H9 (cell line): ENCODE results near the gene SLC38A11. TPM values are rescaled to one million over a fixed set of nuclear protein-coding genes. Genes with fewer than 3 reads are reported as not detected.

Source experiments
- DNase-seq: peaks from one replicate; pipeline ENCODE4 v3.0.0-alpha.2; 2017
- H2AFZ ChIP-seq: one replicate; pipeline ENCODE4 v1.6.1; 2013; ENCODE audit warnings: mild to moderate bottlenecking, low read length, control low read depth, moderate library complexity
- H2AK5ac ChIP-seq: 2 replicates; pipeline ENCODE4 v1.6.1; 2013; ENCODE audit warnings: low read length, control low read depth, mixed read lengths; ENCODE audit not compliant: insufficient read length
- H2BK120ac ChIP-seq: one replicate; pipeline ENCODE4 v1.6.1; 2013; ENCODE audit warnings: low read depth, mild to moderate bottlenecking, low read length, control low read depth, inconsistent platforms; ENCODE audit not compliant: poor library complexity, severe bottlenecking
- H2BK12ac ChIP-seq: 2 replicates; pipeline ENCODE4 v1.6.1; 2013; ENCODE audit warnings: low read length, control low read depth, mixed read lengths, low read depth; ENCODE audit not compliant: insufficient read length
- H2BK15ac ChIP-seq: 2 replicates; pipeline ENCODE4 v1.6.1; 2013; ENCODE audit warnings: low read depth, low read length, control low read depth
- H2BK20ac ChIP-seq: one replicate; pipeline ENCODE4 v1.6.1; 2013; ENCODE audit warnings: low read depth, mild to moderate bottlenecking, low read length, control low read depth, inconsistent platforms; ENCODE audit not compliant: poor library complexity, severe bottlenecking
- H2BK5ac ChIP-seq: 2 replicates; pipeline ENCODE4 v1.6.1; 2013; ENCODE audit warnings: low read length, control low read depth, mixed read lengths; ENCODE audit not compliant: insufficient read length
- H3K14ac ChIP-seq: 2 replicates; pipeline ENCODE4 v1.6.1; 2013; ENCODE audit warnings: low read length, control low read depth; ENCODE audit not compliant: insufficient read depth
- H3K18ac ChIP-seq: 2 replicates; pipeline ENCODE4 v1.6.1; 2013; ENCODE audit warnings: low read depth, mild to moderate bottlenecking, mixed read lengths, low read length, control low read depth; ENCODE audit not compliant: insufficient read length
- H3K23ac ChIP-seq: 2 replicates; pipeline ENCODE4 v1.6.1; 2013; ENCODE audit warnings: low read length, control low read depth, mixed read lengths, low read depth; ENCODE audit not compliant: insufficient read length
- H3K23me2 ChIP-seq: 2 replicates; pipeline ENCODE4 v1.6.1; 2013; ENCODE audit warnings: low read depth, mild to moderate bottlenecking, mixed read lengths, low read length, control low read depth; ENCODE audit not compliant: insufficient read length, poor library complexity, severe bottlenecking
- H3K27ac ChIP-seq: 2 replicates; pipeline ENCODE4 v1.5.1; 2013; ENCODE audit warnings: low read length, control low read depth, mixed read lengths, low read depth; ENCODE audit not compliant: insufficient read length
- H3K27me3 ChIP-seq: 2 replicates; pipeline ENCODE4 v1.6.1; 2013; ENCODE audit warnings: low read length, control low read depth, inconsistent platforms; ENCODE audit not compliant: insufficient read depth
- H3K4ac ChIP-seq: 2 replicates; pipeline ENCODE4 v1.6.1; 2013; ENCODE audit warnings: low read depth, mild to moderate bottlenecking, control low read depth, inconsistent platforms, low read length, moderate library complexity
- H3K4me1 ChIP-seq: 2 replicates; pipeline ENCODE4 v1.6.1; 2013; ENCODE audit warnings: low read length, control low read depth, inconsistent platforms; ENCODE audit not compliant: insufficient read depth
- H3K4me2 ChIP-seq: 2 replicates; pipeline ENCODE4 v1.6.1; 2013; ENCODE audit warnings: low read length, control low read depth, mixed read lengths; ENCODE audit not compliant: insufficient read length, insufficient read depth
- H3K56ac ChIP-seq: 2 replicates; pipeline ENCODE4 v1.6.1; 2013; ENCODE audit warnings: low read depth, mild to moderate bottlenecking, mixed read lengths, low read length, control low read depth; ENCODE audit not compliant: insufficient read length
- H3K79me1 ChIP-seq: 2 replicates; pipeline ENCODE4 v1.6.1; 2013; ENCODE audit warnings: low read depth, mild to moderate bottlenecking, moderate library complexity, low read length, control low read depth, inconsistent platforms; ENCODE audit not compliant: insufficient read depth, poor library complexity, severe bottlenecking
- H3K79me2 ChIP-seq: 2 replicates; pipeline ENCODE4 v1.6.1; 2013; ENCODE audit warnings: low read length, control low read depth, inconsistent platforms; ENCODE audit not compliant: insufficient read depth
- H3K9ac ChIP-seq: 2 replicates; pipeline ENCODE4 v1.6.1; 2013; ENCODE audit warnings: low read length, control low read depth, mixed read lengths; ENCODE audit not compliant: insufficient read length; ENCODE audit errors: extremely low read depth
- H3K9me3 ChIP-seq: one replicate; pipeline ENCODE4 v1.6.1; 2013; ENCODE audit warnings: low read depth, low read length, inconsistent platforms; ENCODE audit not compliant: control insufficient read depth
- H3T11ph ChIP-seq: one replicate; pipeline ENCODE4 v1.6.1; 2013; ENCODE audit warnings: mild to moderate bottlenecking, low read length, control low read depth, inconsistent platforms
- H4K20me1 ChIP-seq: one replicate; pipeline ENCODE4 v1.6.1; 2013; ENCODE audit not compliant: control insufficient read depth, insufficient read length, insufficient read depth
- H4K5ac ChIP-seq: 2 replicates; pipeline ENCODE4 v1.6.1; 2013; ENCODE audit warnings: low read depth, mild to moderate bottlenecking, mixed read lengths, low read length, control low read depth; ENCODE audit not compliant: insufficient read length
- H4K8ac ChIP-seq: replicated peaks from 2 replicates; pipeline ENCODE4 v1.6.1; 2013; ENCODE audit warnings: low read length, control low read depth, mixed read lengths, low read depth; ENCODE audit not compliant: insufficient read length
- H4K91ac ChIP-seq: 2 replicates; pipeline ENCODE4 v1.6.1; 2013; ENCODE audit warnings: low read depth, mild to moderate bottlenecking, moderate library complexity, mixed read lengths, low read length, control low read depth; ENCODE audit not compliant: insufficient read length
- H3K27ac Mint-ChIP-seq, 3 experiments: 2 replicates in 2 of 3; 3 replicates in 1 of 3; pipeline ENCODE4 v1.8.0; 2020 to 2021; ENCODE audit warnings: mixed read lengths in 3 of 3, mild to moderate bottlenecking in 1 of 3, moderate library complexity in 1 of 3
- H3K27me3 Mint-ChIP-seq: 2 replicates; pipeline ENCODE4 v1.8.0; 2021; ENCODE audit warnings: low read depth, mild to moderate bottlenecking, moderate library complexity, mixed read lengths
- H3K36me3 Mint-ChIP-seq, 3 experiments: 2 replicates in 2 of 3; 3 replicates in 1 of 3; pipeline ENCODE4 v1.8.0; 2020 to 2021; ENCODE audit warnings: low read depth in 3 of 3, mixed read lengths in 3 of 3; ENCODE audit not compliant: insufficient read depth in 1 of 3
- H3K4me1 Mint-ChIP-seq, 2 experiments: 2 replicates each; pipeline ENCODE4 v1.8.0; 2020; ENCODE audit warnings: mixed read lengths in 2 of 2
- H3K4me3 Mint-ChIP-seq, 2 experiments: 2 replicates in 1 of 2; 3 replicates in 1 of 2; pipeline ENCODE4 v1.8.0; 2020 to 2021; ENCODE audit warnings: mild to moderate bottlenecking in 2 of 2, mixed read lengths in 2 of 2, moderate library complexity in 1 of 2
- H3K9me3 Mint-ChIP-seq, 2 experiments: 2 replicates in 1 of 2; 3 replicates in 1 of 2; pipeline ENCODE4 v1.8.0; 2020; ENCODE audit warnings: mild to moderate bottlenecking in 2 of 2, mixed read lengths in 2 of 2, moderate library complexity in 1 of 2
- CTCF ChIP-seq: fragments of 200-600 bp; sonication (generic); conservative IDR thresholded peaks from 3 replicates; pipeline ENCODE4 v1.8.0; 2021; ENCODE audit warnings: antibody characterized with exemption, mild to moderate bottlenecking
- WGBS: extraction: QIAGEN DNeasy Blood & Tissue Kit; methylation state at CpG from one replicate; pipeline ENCODE4 v1.1.7; 2013; ENCODE audit warnings: missing lambda C conversion rate, low lambda C conversion rate, mixed read lengths; ENCODE audit not compliant: insufficient read length; ENCODE audit errors: extremely low coverage; 5-methylcytosine and 5-hydroxymethylcytosine counted together
- total RNA-seq: library from RNA; stranded (reverse); gene quantifications from 2 replicates; pipeline ENCODE4 v1.2.1, GENCODE V29; 2021

SLC38A11 gene
- total RNA-seq, 1 experiment from 2014 or later, result not detected

GRCh38 chr2:164993287-164994016 is 38.1 kb upstream of the SLC38A11 start:
- H3K79me2 ChIP-seq, result no peaks in the 10 kb centered on the region
- no peak overlapping the region for H2BK5ac ChIP-seq
- H3K9ac ChIP-seq, result no peak overlapping the region
- no peak for TF ChIP-seq CTCF
- no peak overlapping the region for H2BK120ac ChIP-seq
- H3K9me3 ChIP-seq, result no peaks in the 10 kb centered on the region
- H3K79me1 ChIP-seq, result no peaks in the 10 kb centered on the region
- H3K23ac ChIP-seq, result no peak overlapping the region
- peaks cover 2 to 12% of the 10 kb centered on the region in 2 experiments; a peak in 3 of 4 replicates for H3K4me1 Mint-ChIP-seq
- H2AFZ ChIP-seq, result no peak overlapping the region
- no peak overlapping the region for H3K4me3 Mint-ChIP-seq
- no peak overlapping the region for H3K56ac ChIP-seq
- no peak overlapping the region for H3K18ac ChIP-seq
- no peak overlapping the region for H3T11ph ChIP-seq
- H2BK15ac ChIP-seq, result no peak overlapping the region
- H3K4ac ChIP-seq, result no peak overlapping the region
- no peak overlapping the region; a peak in 2 of 7 replicates for H3K27ac Mint-ChIP-seq
- H3K27me3 ChIP-seq, result no peaks in the 10 kb centered on the region
- H4K5ac ChIP-seq, result no peak overlapping the region
- no peaks in the 10 kb centered on the region; the same call in 1 of the 2 replicates for H3K27me3 Mint-ChIP-seq
- H4K91ac ChIP-seq, result no peak overlapping the region
- WGBS, result no CpG with 5 or more reads among the region's 19 CpGs
- no peaks in the 10 kb centered on the region for H3K23me2 ChIP-seq
- no peak overlapping the region for H2BK20ac ChIP-seq
- no peak overlapping the region for H2AK5ac ChIP-seq
- H4K20me1 ChIP-seq, result no peaks in the 10 kb centered on the region
- H3K9me3 Mint-ChIP-seq, result no peaks in the 10 kb centered on the region
- H3K36me3 Mint-ChIP-seq, result no peaks in the 10 kb centered on the region
- no peak overlapping the region for H4K8ac ChIP-seq
- H3K14ac ChIP-seq, result no peak overlapping the region
- no peaks in the 10 kb centered on the region for H3K4me1 ChIP-seq
- H3K4me2 ChIP-seq, result no peak overlapping the region
- no peak overlapping the region for H3K27ac ChIP-seq
- H2BK12ac ChIP-seq, result no peak overlapping the region
- no peak for DNase-seq
